GM12878 (cell line): Measurements from ENCODE around the gene COG4. TPM values are rescaled to one million over a fixed set of nuclear protein-coding genes. Genes with fewer than 3 reads are reported as not detected.

Experiments
- ATAC-seq: fragments of 200-7000 bp; cut with Tn5 transposase; 3 replicates; pipeline ENCODE4 v1.9.1; 2020; ENCODE audit warnings: mild to moderate bottlenecking, moderate library complexity
- BruUV-seq: library from RNA; stranded (reverse); fragments of 400-500 nt; replicated peaks from 2 replicates; lab custom pipeline; 2021; lab: Mats Ljungman, UMichigan
- CTCF ChIA-PET: fragments of 300-600 bp; sonication (Branson Sonifier 250); formaldehyde crosslinking; extraction: SDS; loops from one replicate; lab custom pipeline; 2021; ENCODE audit warnings: inconsistent platforms; lab: Yijun Ruan, JAX
- POLR2A ChIA-PET: fragments of 350-600 bp; formaldehyde crosslinking; extraction: SDS; loops from one replicate; lab custom pipeline; 2021; ENCODE audit warnings: inconsistent platforms; lab: Charles Lee
- RAD21 ChIA-PET: fragments of 300-600 bp; sonication (Branson Sonifier 250); formaldehyde crosslinking; loops from one replicate; lab custom pipeline; 2023; ENCODE audit warnings: antibody characterized with exemption; ENCODE audit not compliant: unreplicated experiment; lab: Charles Lee
- SMC1A ChIA-PET: fragments of 300-600 bp; sonication (Branson Sonifier 250); formaldehyde crosslinking; loops from one replicate; lab custom pipeline; 2023; ENCODE audit not compliant: unreplicated experiment, uncharacterized antibody; lab: Charles Lee
- DNase-seq: peaks from one replicate; pipeline ENCODE4 v3.0.0-alpha.2; 2011; ENCODE audit warnings: low read depth, low spot score
- FAIRE-seq: peaks from 3 replicates; lab custom pipeline; 2011; peaks lifted over from hg19 to GRCh38; lab: Jason Lieb, UNC
- H2AFZ ChIP-seq: 2 replicates; pipeline ENCODE4 v1.6.0; 2011; ENCODE audit warnings: low read depth, low read length, control low read depth; ENCODE audit not compliant: control insufficient read depth
- H3K27ac ChIP-seq: 2 replicates; pipeline ENCODE4 v1.5.1; 2011; ENCODE audit warnings: control low read depth; ENCODE audit not compliant: control insufficient read depth, insufficient read depth
- H3K27me3 ChIP-seq, 2 experiments: replicated peaks in 1 of 2; 2 replicates each; pipeline versions ENCODE4 v1.6.0 to v1.6.1; 2011; ENCODE audit warnings: low read length in 1 of 2; ENCODE audit not compliant: control insufficient read depth in 2 of 2, insufficient read depth in 2 of 2
- H3K36me3 ChIP-seq, 2 experiments: 2 replicates each; pipeline ENCODE4 v1.5.1; 2011; ENCODE audit warnings: low read length in 1 of 2; ENCODE audit not compliant: control insufficient read depth in 2 of 2, insufficient read depth in 2 of 2
- H3K4me1 ChIP-seq: 2 replicates; pipeline ENCODE4 v1.6.1; 2011; ENCODE audit warnings: mild to moderate bottlenecking, low read length, moderate library complexity, mixed read lengths; ENCODE audit not compliant: control insufficient read depth, insufficient read depth
- H3K4me2 ChIP-seq: 2 replicates; pipeline ENCODE4 v1.6.0; 2011; ENCODE audit warnings: control low read depth; ENCODE audit not compliant: control insufficient read depth, insufficient read depth
- H3K4me3 ChIP-seq: fragments of 200-600 bp; sonication (generic); 2 replicates; pipeline ENCODE4 v1.5.1; 2016
- H3K79me2 ChIP-seq: 2 replicates; pipeline ENCODE4 v1.6.0; 2011; ENCODE audit warnings: low read length; ENCODE audit not compliant: control insufficient read depth, insufficient read depth
- H3K9ac ChIP-seq: 2 replicates; pipeline ENCODE4 v1.8.0; 2011; ENCODE audit warnings: low read length, control low read depth, mixed read lengths; ENCODE audit not compliant: control insufficient read depth, insufficient read depth
- H3K9me3 ChIP-seq: replicated peaks from 3 replicates; pipeline ENCODE4 v1.5.1; 2011; ENCODE audit warnings: mild to moderate bottlenecking, low read length; ENCODE audit not compliant: control insufficient read depth, insufficient read depth
- H4K20me1 ChIP-seq: 2 replicates; pipeline ENCODE4 v1.6.0; 2011; ENCODE audit not compliant: control insufficient read depth, insufficient read depth
- CBX3 ChIP-seq: fragments of 200-600 bp; sonication (generic); IDR thresholded peaks from 2 replicates; pipeline ENCODE4 v1.6.1; 2016; ENCODE audit warnings: low read depth, borderline replicate concordance
- CBX5 ChIP-seq: sonication (generic); IDR thresholded peaks from 2 replicates; pipeline ENCODE4 v1.6.1; 2016; ENCODE audit warnings: low read depth, moderate library complexity, mild to moderate bottlenecking, inconsistent platforms
- CREB1 ChIP-seq: IDR thresholded peaks from 2 replicates; pipeline ENCODE4 v1.6.1; 2012; ENCODE audit warnings: low read depth, mild to moderate bottlenecking, inconsistent platforms
- GATAD2B ChIP-seq: fragments of 450-650 bp; conservative IDR thresholded peaks from 2 replicates; pipeline ENCODE4 v1.6.1; 2017; ENCODE audit warnings: low read depth, mild to moderate bottlenecking, moderate library complexity
- MYB ChIP-seq: fragments of 150-350 bp; IDR thresholded peaks from 2 replicates; pipeline ENCODE4 v1.6.1; 2014; ENCODE audit warnings: mild to moderate bottlenecking, low read depth, low read length, borderline replicate concordance
- NFIC ChIP-seq: IDR thresholded peaks from 2 replicates; pipeline ENCODE4 v1.6.1; 2012; ENCODE audit warnings: low read depth, mild to moderate bottlenecking, inconsistent platforms, low read length, moderate library complexity
- POLR2AphosphoS5 ChIP-seq: IDR thresholded peaks from 2 replicates; pipeline ENCODE4 v1.6.1; 2011; ENCODE audit warnings: mild to moderate bottlenecking, low read length, inconsistent platforms
- RBBP5 ChIP-seq: fragments of 200-600 bp; sonication (generic); conservative IDR thresholded peaks from 2 replicates; pipeline ENCODE4 v1.6.1; 2016
- RFX5 ChIP-seq: IDR thresholded peaks from 2 replicates; pipeline ENCODE4 v1.6.1; 2011; ENCODE audit warnings: low read depth, low read length, improper control_type of control experiment
- SPI1 ChIP-seq: IDR thresholded peaks from 2 replicates; pipeline ENCODE4 v1.6.1; 2011; ENCODE audit warnings: low read depth, mild to moderate bottlenecking, low read length, moderate library complexity, borderline replicate concordance; ENCODE audit not compliant: insufficient read depth
- WGBS: methylation state at CpG from one replicate; pipeline ENCODE4 v1.1.6; 2016; ENCODE audit warnings: low lambda C conversion rate; ENCODE audit not compliant: insufficient replicate concordance, insufficient coverage; ENCODE audit errors: missing lambda C conversion rate; 5-methylcytosine and 5-hydroxymethylcytosine counted together
- in situ Hi-C: fragments of 300-500 bp; cut with MboI; formaldehyde crosslinking; loops from 9 replicates; pipeline ENCODE4 v1.14.3; 2018; ENCODE audit warnings: mixed read lengths
- intact Hi-C: fragments of 100-400 bp; cut with micrococcal nuclease; formaldehyde crosslinking; loops from one replicate; pipeline ENCODE4 v1.14.2; 2022; ENCODE audit not compliant: unreplicated experiment
- polyA plus RNA-seq, 11 experiments: library from polyadenylated mRNA; depleted of rRNA in 4 of 11; unstranded in 6 of 11; stranded (reverse) in 5 of 11; fragments of >200 nt; fragmentation: Nextera tagmentation in 4 of 11; fragmentation: Illumina TruSeq in 1 of 11; extraction: Ambion mirVana in 4 of 11; extraction: Trizol in 1 of 11; gene quantifications; 1 replicate in 1 of 11; 2 replicates in 10 of 11; pipeline versions ENCODE4 v1.2.1 to v1.2.3, GENCODE V29; 2011 to 2016; ENCODE audit warnings: inconsistent platforms in 2 of 11, missing spikeins in 2 of 11, low read depth in 1 of 11
- total RNA-seq, 4 experiments: library from RNA; depleted of rRNA in 3 of 4; stranded (reverse); fragments of >200 nt in 3 of 4; fragmentation: Illumina TruSeq in 1 of 4; extraction: Trizol in 1 of 4; gene quantifications; 2 replicates each; pipeline versions ENCODE4 v1.2.1 to v1.2.3, GENCODE V29; 2013 to 2021
- TF ChIP-seq, protein P1 (sequence below): IDR thresholded peaks from 2 replicates; pipeline ENCODE4 v1.6.1; 2011; ENCODE audit warnings: low read depth, mild to moderate bottlenecking, low read length, moderate library complexity, borderline replicate concordance; ENCODE audit errors: extremely low read depth
- TF ChIP-seq, protein P2 (sequence below): IDR thresholded peaks from 2 replicates; pipeline ENCODE4 v1.6.1; 2011; ENCODE audit warnings: mild to moderate bottlenecking, low read depth, low read length, moderate library complexity; ENCODE audit not compliant: insufficient replicate concordance

The COG4 gene
- total and polyA plus RNA-seq, 10 of the 15 experiments (the other 5 are each of a cell fraction or from before 2014, with no cell fraction given): 7.0 to 57.7 (median 33.0) TPM

DNA sequence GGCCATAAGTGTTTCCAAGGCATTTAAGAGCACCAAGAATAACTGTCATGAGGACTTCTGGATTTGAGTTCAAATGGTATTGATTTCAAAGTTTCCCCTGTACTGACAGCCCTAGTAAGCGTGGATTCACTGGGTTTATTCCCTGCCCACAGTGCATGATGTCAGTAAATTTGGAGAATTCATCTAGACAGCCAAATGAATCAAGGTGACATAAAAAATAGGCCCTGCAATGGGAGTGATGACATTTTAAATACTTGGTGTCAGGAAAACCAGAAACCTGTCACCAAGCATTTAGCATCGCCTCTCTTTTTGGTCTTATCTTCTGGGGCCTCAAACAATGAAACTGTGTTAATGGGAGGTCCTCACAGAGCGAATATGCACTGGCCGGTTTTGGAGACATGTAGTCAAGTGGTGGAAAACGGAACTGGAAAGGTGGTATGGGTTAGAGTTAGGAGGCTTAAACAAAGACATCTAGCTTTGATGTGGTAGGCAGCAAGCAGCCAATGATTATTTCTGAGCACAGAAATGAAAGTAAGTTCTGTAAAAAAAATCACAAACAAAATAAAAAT lies 29.1 kb downstream of the COG4 start:
- in situ Hi-C loops: no loop called here
- Histone ChIP-seq H3K9ac (no peak overlapping the region), H3K79me2 (no peaks in the 10 kb centered on the region), H3K9me3 (no peaks in the 10 kb centered on the region), H3K4me2 (no peak overlapping the region), H3K36me3 (peaks cover 3 to 9% of the 10 kb centered on the region in 2 experiments), H3K4me1 (no peaks in the 10 kb centered on the region), H4K20me1 (no peaks in the 10 kb centered on the region), H3K4me3 (no peak overlapping the region), H2AFZ (no peak overlapping the region), H3K27ac (no peak overlapping the region), H3K27me3 (no peaks in the 10 kb centered on the region)
- intact Hi-C loops: no loop called here
- no TSS peak for BruUV-seq
- WGBS: 69% methylated on average over 5 of the region's 5 CpGs
- POLR2A ChIA-PET: no interaction called here
- no peak for FAIRE-seq
- CTCF ChIA-PET: interaction anchor here (0.7 to 1.7 kb wide), 2 partner anchors 10 to 159 kb away, joined by 3 to 4 read pairs; no protein-coding TSS in a partner anchor
- SMC1A ChIA-PET: interaction anchor here (1.5 kb wide), 2 partner anchors 15 to 63 kb away, joined by 4 read pairs; no protein-coding TSS in a partner anchor
- peak; percentile 89 for ATAC-seq
- TF ChIP-seq GATAD2B (no peak), SPI1 (peak; percentile 50; the same call in 1 of the 2 replicates)
- RAD21 ChIA-PET: interaction anchor here (1.4 kb wide), 1 partner anchor 55 kb away, joined by 5 read pairs; the partner anchor contains the start of gene ST3GAL2
- no peak for DNase-seq

- FAIRE-seq: no peak
- 79% methylated on average over 3 of the region's 3 CpGs for WGBS
- Histone ChIP-seq H3K27ac (no peak overlapping the region), H3K4me2 (no peak overlapping the region), H3K36me3 (peaks cover 3 to 9% of the 10 kb centered on the region in 2 experiments), H3K27me3 (no peaks in the 10 kb centered on the region), H3K4me1 (no peaks in the 10 kb centered on the region), H3K9me3 (no peaks in the 10 kb centered on the region), H4K20me1 (no peaks in the 10 kb centered on the region), H3K79me2 (no peaks in the 10 kb centered on the region), H2AFZ (no peak overlapping the region), H3K9ac (no peak overlapping the region), H3K4me3 (no peak overlapping the region)
- no peak for DNase-seq
- SMC1A ChIA-PET: interaction anchor here (1.5 kb wide), 1 partner anchor 15 kb away, joined by 4 read pairs; no protein-coding TSS in a partner anchor
- peak; percentile 44 for ATAC-seq
- in situ Hi-C loops (no loop called here), intact Hi-C loops (no loop called here)
- POLR2A ChIA-PET: no interaction called here
- no TSS peak for BruUV-seq
- RAD21 ChIA-PET: interaction anchor here (0.5 to 1.4 kb wide), 2 partner anchors 10 to 55 kb away, joined by 3 to 5 read pairs; partner anchors contain the start of gene ST3GAL2
- CTCF ChIA-PET: interaction anchor here (1.7 kb wide), 1 partner anchor 159 kb away, joined by 4 read pairs; no protein-coding TSS in a partner anchor
- TF ChIP-seq, protein P1, sequence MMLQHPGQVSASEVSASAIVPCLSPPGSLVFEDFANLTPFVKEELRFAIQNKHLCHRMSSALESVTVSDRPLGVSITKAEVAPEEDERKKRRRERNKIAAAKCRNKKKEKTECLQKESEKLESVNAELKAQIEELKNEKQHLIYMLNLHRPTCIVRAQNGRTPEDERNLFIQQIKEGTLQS: no peak
- TF ChIP-seq POLR2AphosphoS5: no peak
- TF ChIP-seq, protein P2, sequence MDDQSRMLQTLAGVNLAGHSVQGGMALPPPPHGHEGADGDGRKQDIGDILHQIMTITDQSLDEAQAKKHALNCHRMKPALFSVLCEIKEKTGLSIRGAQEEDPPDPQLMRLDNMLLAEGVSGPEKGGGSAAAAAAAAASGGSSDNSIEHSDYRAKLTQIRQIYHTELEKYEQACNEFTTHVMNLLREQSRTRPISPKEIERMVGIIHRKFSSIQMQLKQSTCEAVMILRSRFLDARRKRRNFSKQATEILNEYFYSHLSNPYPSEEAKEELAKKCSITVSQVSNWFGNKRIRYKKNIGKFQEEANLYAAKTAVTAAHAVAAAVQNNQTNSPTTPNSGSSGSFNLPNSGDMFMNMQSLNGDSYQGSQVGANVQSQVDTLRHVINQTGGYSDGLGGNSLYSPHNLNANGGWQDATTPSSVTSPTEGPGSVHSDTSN: no peak
- no peak for TF ChIP-seq MYB
- no peak for TF ChIP-seq NFIC
- no peak for TF ChIP-seq RFX5
- TF ChIP-seq RBBP5: no peak
- TF ChIP-seq CREB1: no peak
- TF ChIP-seq CBX5: no peak
- TF ChIP-seq CBX3: no peak
Observed at GRCh38 chr16:70493802-70494201, 29.6 kb downstream of the COG4 start.
